Upper lobe of left lung (tissue), 6 donors: ENCODE data around the gene FLII. TPM values are rescaled to one million over a fixed set of nuclear protein-coding genes. Genes with fewer than 3 reads are reported as not detected.

ENCODE experiments used
- ATAC-seq, 2 donors: fragments of 200-7000 bp; cut with Tn5 transposase; one replicate each; pipeline ENCODE4 v1.9.1; 2022; ENCODE audit warnings: mild to moderate bottlenecking in 2 of 2, moderate library complexity in 2 of 2; ENCODE audit not compliant: low FRiP score in 2 of 2
- DNase-seq, 2 donors: peaks; one replicate each; pipeline ENCODE4 v3.0.0-alpha.2; 2019 to 2020
- H3K27ac ChIP-seq, 4 donors: fragments of 200-600 bp; sonication (generic); one replicate each; pipeline ENCODE4 v1.5.1; 2016 to 2019
- H3K27me3 ChIP-seq, 4 donors: fragments of 200-600 bp; sonication (generic); one replicate each; pipeline ENCODE4 v1.5.1; 2017 to 2019
- H3K36me3 ChIP-seq, 4 donors: fragments of 200-600 bp; sonication (generic); one replicate each; pipeline ENCODE4 v1.5.1; 2016 to 2019
- H3K4me1 ChIP-seq, 4 donors: fragments of 200-600 bp; sonication (generic); one replicate each; pipeline ENCODE4 v1.5.1; 2018 to 2019
- H3K4me3 ChIP-seq, 4 donors: fragments of 200-600 bp; sonication (generic); one replicate each; pipeline ENCODE4 v1.5.1; 2017 to 2019; ENCODE audit warnings: mild to moderate bottlenecking in 2 of 4, moderate library complexity in 1 of 4
- H3K9me3 ChIP-seq, 4 donors: fragments of 200-600 bp; sonication (generic); one replicate each; pipeline ENCODE4 v1.5.1; 2018 to 2019
- EP300 ChIP-seq, 4 donors: sonication (generic); formaldehyde crosslinking; IDR thresholded peaks; one replicate each; pipeline ENCODE4 v1.5.1; 2017; ENCODE audit warnings: antibody characterized with exemption in 4 of 4, control low read depth in 2 of 4
- POLR2A ChIP-seq, 4 donors: fragments of 450-650 bp; IDR thresholded peaks; one replicate each; pipeline ENCODE4 v1.5.1; 2016 to 2017; ENCODE audit warnings: antibody characterized with exemption in 4 of 4, mild to moderate bottlenecking in 2 of 4
- POLR2AphosphoS5 ChIP-seq, 2 donors: sonication (generic); formaldehyde crosslinking; IDR thresholded peaks; one replicate each; pipeline ENCODE4 v1.5.1; 2017; ENCODE audit warnings: antibody characterized with exemption in 2 of 2
- WGBS, 2 donors: methylation state at CpG; one replicate each; pipeline ENCODE4 v1.1.5; 2017 to 2018; 5-methylcytosine and 5-hydroxymethylcytosine counted together
- total RNA-seq, 6 donors: library from RNA; depleted of rRNA in 4 of 6; stranded (reverse); fragments of >200 nt in 4 of 6; gene quantifications; one replicate each; pipeline versions ENCODE4 v1.1.0 to v1.2.1, GENCODE V29; 2016 to 2021
- TF ChIP-seq, protein P1 (sequence below), 6 experiments: fragments of 450-650 bp in 4 of 6; fragments of 200-600 bp in 2 of 6; sonication (generic) in 2 of 6; IDR thresholded peaks; one replicate each; pipeline ENCODE4 v1.5.1; 2016 to 2019; ENCODE audit warnings: antibody characterized with exemption in 6 of 6
- donor health status: DM: no; HTN: no; CAD: no; lungs with moderate emphysema.
- donor health status: DM: no; HTN: yes; CAD: no; lungs with severe emphysema.

Gene FLII
- total RNA-seq, 6 donors from 2014 or later: 313 to 552 (median 376) TPM

DNA sequence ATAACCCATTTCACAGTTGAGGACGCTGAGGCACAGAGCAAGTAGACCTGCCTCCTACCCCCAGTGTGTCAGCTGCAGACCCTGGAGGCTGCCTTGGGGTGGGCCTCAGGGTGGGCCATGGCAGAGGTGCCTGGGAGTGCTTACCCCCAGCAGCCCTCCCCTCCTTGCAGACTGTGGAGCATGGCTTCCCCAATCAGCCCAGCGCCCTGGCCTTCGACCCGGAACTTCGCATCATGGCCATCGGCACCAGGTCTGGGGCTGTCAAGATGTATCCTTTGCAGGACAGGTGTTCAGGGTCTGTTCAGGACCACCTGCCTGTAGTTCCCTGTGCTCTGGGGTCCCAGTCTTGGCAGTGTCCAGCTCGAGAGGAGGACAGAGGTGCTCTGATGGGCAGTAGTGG, 28.8 kb downstream of the FLII start:
- Histone ChIP-seq H3K27ac (no peak overlapping the region), H3K9me3 (no peaks in the 10 kb centered on the region), H3K27me3 (no peaks in the 10 kb centered on the region), H3K4me3 (no peak overlapping the region), H3K4me1 (peaks cover 13 to 17% (median 14%) of the 10 kb centered on the region in 4 donors), H3K36me3 (peaks cover 0 to 17% (median 7%) of the 10 kb centered on the region in 4 donors)
- WGBS, 2 donors: 95 to 100% methylated on average over 1 to 7 of the region's 7 CpGs
- DNase-seq (no peak), ATAC-seq (no peak)
- TF ChIP-seq POLR2AphosphoS5 (IDR thresholded peaks at IDR 0.05): no peak
- TF ChIP-seq, protein P1, sequence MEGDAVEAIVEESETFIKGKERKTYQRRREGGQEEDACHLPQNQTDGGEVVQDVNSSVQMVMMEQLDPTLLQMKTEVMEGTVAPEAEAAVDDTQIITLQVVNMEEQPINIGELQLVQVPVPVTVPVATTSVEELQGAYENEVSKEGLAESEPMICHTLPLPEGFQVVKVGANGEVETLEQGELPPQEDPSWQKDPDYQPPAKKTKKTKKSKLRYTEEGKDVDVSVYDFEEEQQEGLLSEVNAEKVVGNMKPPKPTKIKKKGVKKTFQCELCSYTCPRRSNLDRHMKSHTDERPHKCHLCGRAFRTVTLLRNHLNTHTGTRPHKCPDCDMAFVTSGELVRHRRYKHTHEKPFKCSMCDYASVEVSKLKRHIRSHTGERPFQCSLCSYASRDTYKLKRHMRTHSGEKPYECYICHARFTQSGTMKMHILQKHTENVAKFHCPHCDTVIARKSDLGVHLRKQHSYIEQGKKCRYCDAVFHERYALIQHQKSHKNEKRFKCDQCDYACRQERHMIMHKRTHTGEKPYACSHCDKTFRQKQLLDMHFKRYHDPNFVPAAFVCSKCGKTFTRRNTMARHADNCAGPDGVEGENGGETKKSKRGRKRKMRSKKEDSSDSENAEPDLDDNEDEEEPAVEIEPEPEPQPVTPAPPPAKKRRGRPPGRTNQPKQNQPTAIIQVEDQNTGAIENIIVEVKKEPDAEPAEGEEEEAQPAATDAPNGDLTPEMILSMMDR (IDR thresholded peaks at IDR 0.05): no peak
- TF ChIP-seq EP300 (IDR thresholded peaks at IDR 0.05): no peak
- no peak for TF ChIP-seq POLR2A (IDR thresholded peaks at IDR 0.05)

DNA sequence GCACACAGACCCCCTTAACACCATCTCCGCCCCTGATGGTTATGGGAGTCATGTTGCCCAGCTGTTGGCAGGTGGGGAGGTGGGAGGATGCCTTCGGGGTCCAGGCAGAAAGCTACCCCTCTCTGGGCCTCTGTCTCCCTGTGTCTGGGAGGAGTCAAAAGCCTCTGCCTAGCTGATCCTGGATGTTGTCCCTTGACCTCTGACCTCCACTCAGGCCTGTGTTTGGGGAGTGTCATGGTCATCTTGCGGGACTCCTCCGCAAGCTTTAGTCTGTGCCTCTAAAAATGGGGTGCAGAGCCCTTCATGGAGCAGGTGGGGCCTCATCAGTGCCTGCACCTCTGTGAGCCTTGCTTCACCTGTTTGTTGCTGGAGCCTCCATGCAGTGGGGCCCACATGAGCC, 29.3 kb downstream of the FLII start:
- Histone ChIP-seq H3K27me3 (no peaks in the 10 kb centered on the region), H3K36me3 (peaks cover 0 to 11% (median 5%) of the 10 kb centered on the region in 4 donors), H3K4me1 (peaks cover 15 to 21% (median 16%) of the 10 kb centered on the region in 4 donors), H3K9me3 (no peaks in the 10 kb centered on the region), H3K4me3 (no peak overlapping the region), H3K27ac (no peak overlapping the region)
- no peak for TF ChIP-seq POLR2AphosphoS5 (IDR thresholded peaks at IDR 0.05)
- TF ChIP-seq, protein P1 (IDR thresholded peaks at IDR 0.05): no peak
- WGBS, 2 donors: 87 to 100% methylated on average over 1 to 4 of the region's 4 CpGs
- ATAC-seq: no peak
- no peak for DNase-seq

DNA sequence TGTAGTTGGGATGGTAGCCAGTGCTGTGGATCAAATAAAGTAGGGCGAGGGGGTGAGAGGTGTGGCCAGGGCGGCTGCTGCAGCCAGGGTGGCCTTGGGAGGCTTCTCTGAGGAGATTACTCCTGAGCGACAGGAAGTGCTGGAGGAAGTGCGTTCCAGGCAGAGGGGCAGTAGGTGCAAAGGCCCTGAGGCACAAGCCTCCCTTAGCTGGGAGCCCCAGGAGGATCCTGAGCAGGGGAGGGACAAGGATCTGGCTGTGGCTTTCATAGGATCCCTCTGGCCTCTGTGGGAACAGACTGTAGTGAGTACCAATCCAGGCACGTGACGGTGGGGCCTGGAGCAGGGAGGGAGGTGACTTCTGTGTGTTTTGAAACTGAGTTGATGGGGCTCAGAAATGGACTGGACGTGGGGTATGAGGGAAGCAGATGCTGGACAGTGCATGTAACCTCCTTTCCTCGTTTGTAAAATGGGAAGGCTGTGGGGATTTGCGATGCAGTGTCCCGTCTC, 30.3 kb downstream of the FLII start:
- no peak for TF ChIP-seq EP300 (IDR thresholded peaks at IDR 0.05)
- no peak for TF ChIP-seq POLR2A (IDR thresholded peaks at IDR 0.05)
- DNase-seq (no peak), ATAC-seq (no peak)
- H3K27me3 ChIP-seq: no peaks in the 10 kb centered on the region
- whole genome bisulfite sequencing, 2 donors: 93 to 98% methylated on average over 10 of the region's 10 CpGs
- H3K4me1 ChIP-seq: peaks cover 15 to 21% (median 16%) of the 10 kb centered on the region in 4 donors
- no peaks in the 10 kb centered on the region for H3K9me3 ChIP-seq
- H3K4me3 ChIP-seq: no peak overlapping the region
- peaks cover 0 to 2% (median 0%) of the 10 kb centered on the region in 4 donors for H3K36me3 ChIP-seq
- H3K27ac ChIP-seq: no peak overlapping the region

DNA sequence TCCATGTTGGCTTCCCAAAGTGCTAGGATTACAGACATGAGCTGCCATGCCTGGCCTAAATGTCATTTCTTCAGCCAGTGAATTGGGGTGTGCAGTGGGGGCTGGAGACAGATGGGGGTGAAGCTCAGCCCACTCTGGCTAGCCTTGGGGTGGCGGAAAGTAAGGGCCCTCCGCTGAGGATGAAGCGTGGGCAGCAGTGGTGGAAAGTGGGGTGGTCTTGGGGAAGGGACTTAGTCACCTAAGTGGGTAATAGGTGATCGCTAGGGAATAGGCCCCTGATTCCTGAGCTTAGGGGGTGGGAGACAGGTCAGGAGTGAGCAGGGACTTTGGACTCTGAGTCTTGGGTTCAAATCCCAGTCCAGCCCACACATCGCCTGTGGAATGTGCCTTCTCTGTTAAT, 30.9 kb downstream of the FLII start:
- no peaks in the 10 kb centered on the region for H3K36me3 ChIP-seq
- peaks cover 15 to 21% (median 16%) of the 10 kb centered on the region in 4 donors for H3K4me1 ChIP-seq
- no peaks in the 10 kb centered on the region for H3K9me3 ChIP-seq
- H3K27ac ChIP-seq: no peak overlapping the region
- TF ChIP-seq POLR2A (IDR thresholded peaks at IDR 0.05) (no peak), POLR2AphosphoS5 (IDR thresholded peaks at IDR 0.05) (no peak), EP300 (IDR thresholded peaks at IDR 0.05) (no peak)
- TF ChIP-seq, protein P1 (IDR thresholded peaks at IDR 0.05): no peak
- ATAC-seq (no peak), DNase-seq (no peak)
- no peak overlapping the region for H3K4me3 ChIP-seq
- WGBS, 2 donors: 91 to 97% methylated on average over 5 of the region's 5 CpGs
- no peaks in the 10 kb centered on the region for H3K27me3 ChIP-seq

DNA sequence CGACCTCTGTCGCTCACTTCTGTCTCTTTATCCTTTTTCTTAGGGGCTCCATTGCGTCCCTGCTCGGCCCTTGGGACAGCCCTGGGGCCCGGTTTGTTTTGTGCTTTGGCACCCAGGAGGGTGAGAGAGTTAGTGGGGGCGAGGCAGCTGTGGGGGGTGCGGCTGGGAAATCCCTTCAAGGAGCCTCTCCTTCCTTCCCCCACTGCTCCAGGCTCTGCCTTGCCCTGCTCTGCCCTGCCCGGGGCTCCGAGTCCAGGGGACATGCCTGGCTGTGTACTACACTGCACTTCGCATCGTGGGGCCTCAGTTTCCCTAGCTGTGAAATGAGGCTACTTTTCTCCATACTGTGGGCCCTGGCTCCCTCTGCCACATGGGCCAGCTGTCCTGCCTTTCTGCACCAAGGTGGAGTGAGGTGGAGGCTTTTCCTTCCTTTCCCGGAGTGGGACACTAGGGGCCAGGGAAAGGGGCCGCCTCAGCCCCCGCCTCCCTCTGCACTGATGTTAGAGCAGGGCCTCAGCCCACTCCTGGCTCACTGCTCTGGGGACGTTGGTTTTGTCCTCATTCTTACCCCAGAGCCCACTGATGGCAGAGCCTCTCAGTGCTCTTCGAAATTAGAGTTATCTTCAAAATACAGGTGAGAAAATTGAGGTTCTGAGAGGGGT, 32.1 kb downstream of the FLII start:
- Histone ChIP-seq H3K9me3 (no peaks in the 10 kb centered on the region), H3K36me3 (no peaks in the 10 kb centered on the region), H3K27ac (peak overlapping the region in 3 of 4 donors; percentile 36 to 75 (median 65)), H3K4me3 (peak overlapping the region; percentile 49 to 88 (median 70)), H3K4me1 (peaks cover 15 to 21% (median 16%) of the 10 kb centered on the region in 4 donors), H3K27me3 (no peaks in the 10 kb centered on the region)
- 23 to 31% methylated on average over 14 to 16 of the region's 16 CpGs for WGBS, 2 donors
- ATAC-seq (no peak), DNase-seq (no peak)
- no peak for TF ChIP-seq POLR2A (IDR thresholded peaks at IDR 0.05)
- TF ChIP-seq POLR2AphosphoS5 (IDR thresholded peaks at IDR 0.05): no peak
- TF ChIP-seq, protein P1 (IDR thresholded peaks at IDR 0.05): no peak
- TF ChIP-seq EP300 (IDR thresholded peaks at IDR 0.05): no peak
